GM19463 (cell line): Measurements from ENCODE around the gene PPM1F.

ENCODE experiments used
- ATAC-seq: cut with Tn5 transposase; IDR thresholded peaks from one replicate; pipeline ENCODE4 v1.9.1; 2021; ENCODE audit warnings: mild to moderate bottlenecking, moderate library complexity; ENCODE audit not compliant: unreplicated experiment

PPM1F gene

DNA sequence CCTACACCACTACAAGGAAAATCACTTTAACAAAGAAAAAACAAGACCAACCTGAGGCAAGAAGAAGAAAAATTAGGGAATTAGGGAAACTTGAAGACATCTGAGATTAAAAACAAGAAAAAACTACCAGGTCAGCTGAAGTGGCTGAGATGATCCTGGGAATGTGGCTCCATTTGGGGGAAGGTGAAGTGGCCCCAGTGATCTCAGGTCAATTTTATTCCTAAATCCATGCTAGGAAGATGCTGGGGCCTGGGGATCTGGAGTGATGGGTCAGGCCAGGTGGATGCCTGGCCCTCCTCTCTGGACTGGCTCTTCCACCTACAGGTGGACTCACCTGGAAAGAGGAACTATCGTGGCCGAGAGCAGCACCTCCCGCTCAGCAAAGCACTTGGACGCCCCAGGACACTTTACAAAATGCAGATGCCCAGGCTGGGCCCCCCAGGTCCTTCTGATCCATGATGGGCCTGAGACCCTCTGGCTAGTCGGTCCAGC, 23.3 kb upstream of the PPM1F start:
- ATAC-seq: no peak

DNA sequence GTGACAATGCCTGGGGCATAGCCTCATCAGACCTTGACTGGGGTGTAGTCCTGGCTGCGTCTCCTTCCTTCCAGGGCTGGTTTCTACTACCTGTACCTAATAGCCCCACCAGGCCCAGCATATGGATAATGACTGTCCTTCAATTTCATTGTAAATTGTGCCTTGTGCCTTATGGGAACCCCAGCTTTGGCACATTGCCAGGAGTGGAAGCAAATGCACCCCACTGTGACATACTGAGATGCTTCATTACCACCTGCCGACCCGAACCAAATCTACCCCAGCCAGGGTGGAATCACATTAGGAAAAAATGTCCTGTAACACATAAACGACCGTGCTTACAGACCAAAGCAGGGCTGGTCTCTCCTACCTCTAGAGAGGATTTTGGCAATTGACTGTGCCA, 22.6 kb upstream of the PPM1F start:
- no peak for ATAC-seq

DNA sequence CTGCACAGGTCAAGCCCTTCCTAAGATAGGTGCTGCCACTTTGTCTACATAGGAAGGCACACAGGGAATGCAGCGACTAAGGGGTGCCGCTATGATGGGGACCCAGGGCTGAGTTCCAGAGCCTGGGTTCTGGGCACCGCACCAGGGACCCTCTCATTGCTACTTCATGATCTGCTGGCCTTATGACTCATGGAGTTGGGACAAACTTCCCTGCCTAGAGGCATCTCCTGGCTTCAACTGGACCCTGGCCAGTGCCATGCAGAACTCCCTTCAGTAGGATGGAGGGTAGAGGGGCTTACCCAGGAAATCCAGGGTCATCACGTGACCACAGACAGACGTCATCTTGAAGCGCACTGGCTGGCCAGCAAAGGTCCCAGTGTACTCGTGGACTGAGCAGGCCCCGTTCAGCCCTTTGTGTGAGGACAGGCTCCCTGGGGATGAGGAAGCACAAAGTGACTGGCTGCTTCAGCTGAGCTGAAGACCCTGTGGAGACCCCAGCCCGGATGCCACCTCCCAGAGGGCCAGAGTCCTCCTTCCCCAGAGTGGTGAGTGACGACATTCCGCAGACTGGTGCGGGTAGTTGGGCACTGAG, 21.5 kb upstream of the PPM1F start:
- ATAC-seq: no peak

GRCh38 chr22:21972806-21973205, 20.2 kb upstream of the PPM1F start:
- ATAC-seq: no peak

GRCh38 chr22:21972293-21972779, 19.7 kb upstream of the PPM1F start:
- ATAC-seq: no peak

- no peak for ATAC-seq
These were observed 19.2 kb upstream of the PPM1F start for GRCh38 chr22:21971858-21972275.

GRCh38 chr22:21970800-21971617, 18.4 kb upstream of the PPM1F start:
- no peak for ATAC-seq

DNA sequence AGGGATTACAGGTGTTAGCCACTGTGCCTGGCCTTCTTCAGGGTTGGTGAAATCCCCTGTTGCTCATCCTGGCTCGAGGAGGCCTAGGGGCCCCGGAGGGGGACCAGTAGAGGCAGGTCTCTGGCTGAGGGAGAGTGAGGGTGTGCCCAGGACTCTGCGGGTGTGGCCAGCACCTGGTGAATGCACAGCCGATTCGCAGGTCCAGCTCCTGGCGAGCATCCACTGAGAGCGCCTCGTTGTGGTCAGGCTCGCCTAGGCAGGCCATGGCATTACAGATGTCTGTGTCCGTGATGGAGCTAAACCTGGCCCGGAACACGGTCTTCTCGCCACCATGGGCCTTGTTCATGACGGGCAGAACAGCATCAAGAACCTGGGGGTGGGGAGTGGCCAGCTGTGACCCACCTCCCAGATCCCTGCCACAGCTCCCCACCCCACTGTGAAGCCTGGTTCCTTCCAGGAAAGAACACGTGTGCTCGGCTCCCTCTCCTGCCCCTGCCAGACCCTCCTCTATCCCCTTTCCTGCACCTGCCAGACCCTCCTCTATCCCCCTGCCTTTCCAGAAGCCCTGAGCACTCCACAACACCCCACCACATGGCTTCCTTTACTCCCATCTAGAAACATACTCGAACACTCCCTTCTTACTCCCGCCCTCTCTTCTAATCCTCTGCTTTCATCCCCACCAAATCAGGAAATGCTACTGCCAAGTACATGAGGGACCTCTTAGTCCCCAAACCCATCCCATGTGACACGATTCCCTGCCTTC, 17.6 kb upstream of the PPM1F start:
- ATAC-seq: no peak

DNA sequence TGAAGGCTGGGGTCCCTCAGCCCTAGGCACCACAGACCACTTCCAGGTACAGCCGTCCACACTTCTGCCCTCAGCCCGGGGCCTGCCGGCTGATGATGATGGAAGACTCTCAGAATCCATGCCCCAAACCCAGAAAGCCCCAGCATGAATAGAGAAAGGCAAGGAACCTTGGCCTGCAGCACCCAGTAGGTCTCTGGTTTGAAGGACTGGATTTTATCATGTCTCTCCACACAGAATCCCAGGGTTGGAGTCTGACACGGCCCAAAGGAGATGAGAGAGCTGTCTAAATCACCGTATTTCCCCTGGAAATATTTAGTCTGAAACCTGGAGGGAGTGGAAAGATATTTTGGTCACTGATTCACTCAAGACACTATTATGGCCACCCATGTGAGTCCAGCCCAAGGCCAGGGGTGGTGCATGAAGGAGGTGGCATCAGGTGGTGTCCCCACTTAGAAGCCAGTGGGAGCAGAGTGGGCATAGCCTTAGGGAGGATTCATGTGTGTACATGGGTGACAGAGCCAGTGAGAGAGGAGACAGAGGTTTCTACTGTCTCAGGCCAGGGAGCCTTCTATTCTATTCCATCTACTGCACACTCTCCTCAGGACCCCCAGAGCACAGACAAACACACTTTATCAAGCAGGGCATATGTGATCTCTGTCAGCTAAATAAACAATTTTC, 15.9 kb upstream of the PPM1F start:
- no peak for ATAC-seq

DNA sequence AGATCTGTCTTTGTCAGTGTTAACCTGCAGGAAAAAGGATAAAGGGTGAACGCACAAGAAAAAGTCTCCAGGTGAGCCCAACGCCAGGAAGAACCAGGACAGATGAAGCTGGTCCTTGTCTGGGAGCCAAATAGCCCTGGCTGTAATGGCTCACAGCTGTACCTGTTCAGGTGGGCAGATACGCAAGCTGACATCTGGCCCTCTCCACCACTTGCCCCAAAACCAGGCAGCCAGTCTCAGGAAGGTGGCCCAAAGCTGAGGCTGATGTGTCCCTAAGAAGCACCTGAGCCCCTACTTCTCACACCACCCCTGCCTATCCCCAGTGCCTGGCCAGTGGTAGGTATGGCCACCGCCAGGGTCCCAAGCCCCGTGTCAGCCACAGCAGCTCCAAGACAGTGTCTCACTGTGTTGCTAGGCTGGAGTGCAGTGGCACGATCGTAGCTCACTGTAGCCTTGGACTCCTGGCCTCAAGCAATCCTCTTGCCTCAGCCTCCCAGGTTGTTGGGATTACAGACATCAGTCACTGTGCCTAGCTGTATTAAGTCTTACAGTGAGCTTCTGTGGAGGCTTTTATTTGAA, 15.1 kb upstream of the PPM1F start:
- ATAC-seq: no peak

- ATAC-seq: no peak
These were observed 14.2 kb upstream of the PPM1F start for GRCh38 chr22:21966643-21967516.

DNA sequence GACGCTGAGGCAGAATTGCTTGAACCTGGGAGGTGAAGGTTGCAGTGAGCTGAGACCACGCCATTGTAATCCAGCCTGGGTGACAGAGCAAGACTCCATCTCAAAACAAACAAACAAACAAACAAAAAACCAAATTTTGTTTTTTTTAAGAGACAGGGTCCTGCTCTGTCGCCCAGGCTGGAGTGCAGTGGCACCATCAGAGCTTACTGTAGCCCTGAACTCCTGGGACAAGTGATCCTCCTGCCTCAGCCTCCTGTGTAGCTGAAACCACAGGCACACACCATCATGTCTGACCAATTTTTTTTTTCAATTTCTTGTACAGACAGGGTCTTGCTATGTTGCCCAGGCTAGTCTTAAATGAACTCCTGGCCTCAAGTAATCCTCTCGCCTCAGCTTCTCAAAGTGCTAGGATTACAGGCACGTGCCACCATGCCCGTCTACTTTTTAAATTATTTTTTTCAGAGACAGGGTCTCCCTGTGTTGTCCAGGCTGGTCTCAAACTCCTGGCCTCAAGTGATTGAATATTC, 13.2 kb upstream of the PPM1F start:
- no peak for ATAC-seq

GRCh38 chr22:21964918-21965484, 12.4 kb upstream of the PPM1F start:
- ATAC-seq: no peak

DNA sequence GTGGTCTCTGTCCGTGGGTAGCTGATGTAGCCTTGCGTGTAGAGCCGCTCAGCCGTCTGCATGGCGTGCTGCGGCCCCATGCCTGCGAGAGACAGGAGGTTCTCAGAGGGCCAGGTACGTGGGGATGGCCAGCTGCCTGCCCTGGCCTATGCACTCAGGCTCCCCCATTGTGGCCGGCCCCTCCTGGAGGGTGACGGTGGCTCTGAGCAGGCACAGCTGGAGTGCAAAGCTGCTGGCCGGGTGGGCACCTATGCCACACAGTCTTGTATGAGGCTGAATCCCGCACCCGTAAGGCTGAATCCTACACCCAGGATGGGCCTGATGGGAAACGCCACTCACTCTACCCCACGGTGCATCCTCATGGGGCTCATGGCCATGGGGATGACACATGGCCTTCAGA, 11.6 kb upstream of the PPM1F start:
- ATAC-seq: no peak

DNA sequence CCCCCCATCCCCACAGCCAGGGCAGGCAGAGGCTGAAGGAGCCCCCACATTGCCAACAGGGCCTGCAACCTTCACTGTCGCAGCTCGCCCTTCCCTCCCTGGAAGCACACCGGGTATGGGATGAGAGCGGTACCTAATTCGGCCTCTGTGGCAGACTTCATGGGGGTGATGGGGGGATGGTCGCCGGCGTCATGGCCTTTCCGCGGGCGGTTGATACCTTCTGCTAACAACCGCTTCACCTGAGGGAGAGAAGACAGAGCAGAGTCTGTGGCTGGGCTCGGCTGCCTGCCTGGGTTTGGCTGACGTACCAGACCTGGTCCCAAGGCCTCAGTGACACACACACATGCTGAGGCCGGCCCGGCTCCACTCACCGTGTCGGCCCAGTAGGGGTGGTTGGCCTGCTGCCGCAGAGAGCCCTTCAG, 11.2 kb upstream of the PPM1F start:
- ATAC-seq: no peak

DNA sequence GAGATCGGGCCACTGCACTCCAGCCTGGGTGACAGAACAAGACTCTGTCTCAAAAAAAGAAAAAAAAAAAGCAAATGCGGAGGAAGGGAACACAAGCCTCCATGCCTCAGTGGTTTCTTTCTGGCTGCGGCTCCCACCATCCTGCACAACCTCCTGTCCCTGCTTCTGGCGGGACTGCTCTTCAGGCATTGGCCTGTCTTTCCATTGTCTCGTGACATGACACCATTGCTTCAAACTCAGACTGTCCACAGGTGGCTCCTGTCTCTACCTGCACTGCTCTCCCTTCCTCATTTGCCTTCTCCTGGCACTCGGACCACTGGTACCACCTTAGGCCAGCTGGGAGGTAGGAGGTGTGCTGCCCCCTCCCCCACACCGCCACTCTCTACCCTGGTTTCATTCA, 10.6 kb upstream of the PPM1F start:
- ATAC-seq: no peak

DNA sequence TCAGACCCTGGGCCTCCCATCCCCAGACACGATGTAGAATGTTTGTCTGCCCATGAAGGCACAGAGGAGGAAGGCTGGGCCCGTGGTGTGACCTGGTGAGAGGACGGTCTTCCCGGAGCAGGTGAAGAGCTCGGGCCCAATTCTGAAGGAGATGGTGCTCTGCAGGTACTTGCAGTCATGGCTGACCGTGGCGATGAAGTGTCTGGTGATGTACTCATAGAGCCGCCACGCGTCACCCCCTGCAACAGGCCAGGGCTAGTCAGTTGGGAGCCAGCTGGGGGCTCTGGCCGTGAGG, 10.0 kb upstream of the PPM1F start:
- ATAC-seq: no peak

GRCh38 chr22:21961886-21962654, 9.4 kb upstream of the PPM1F start:
- no peak for ATAC-seq
